ENCODE data around the gene IDI2.

GRCh38 chr10:992871-993270, 32.8 kb downstream of the IDI2 start:
- TF ChIP-seq CTCF (IDR thresholded peaks at IDR 0.05; ENCODE audit: low read length) (no peak), EZH2 (IDR thresholded peaks at IDR 0.05; ENCODE audit: borderline replicate concordance, low read length) (no peak)
